Transverse colon (tissue), 4 donors: ENCODE results near the gene RASL12. TPM values are rescaled to one million over a fixed set of nuclear protein-coding genes. Genes with fewer than 3 reads are reported as not detected.
"Not testable (repeated sequence)": the region's sequence is repeated elsewhere in the genome, so short reads cannot be mapped to it uniquely, and the experiment has no call there.

Source experiments
- DNase-seq: peaks from one replicate; pipeline ENCODE4 v3.0.0-alpha.2; 2019
- H3K27ac ChIP-seq, 4 donors: fragments of 200-600 bp; sonication (generic); 2 replicates each; pipeline ENCODE4 v1.5.1; 2016 to 2018; ENCODE audit warnings: inconsistent platforms in 4 of 4
- H3K27me3 ChIP-seq: fragments of 200-600 bp; sonication (generic); 2 replicates; pipeline ENCODE4 v1.5.1; 2017; ENCODE audit warnings: inconsistent platforms
- H3K36me3 ChIP-seq, 4 donors: fragments of 200-600 bp; sonication (generic); 2 replicates each; pipeline ENCODE4 v1.5.1; 2017 to 2019; ENCODE audit warnings: inconsistent platforms in 4 of 4
- H3K4me1 ChIP-seq, 4 donors: fragments of 200-600 bp; sonication (generic); 2 replicates each; pipeline ENCODE4 v1.5.1; 2017 to 2020; ENCODE audit warnings: inconsistent platforms in 4 of 4
- H3K4me3 ChIP-seq, 4 donors: fragments of 200-600 bp; sonication (generic); 1 replicate in 1 of 4; 2 replicates in 3 of 4; pipeline versions ENCODE4 v1.5.1 to v1.6.1; 2017 to 2019; ENCODE audit warnings: inconsistent platforms in 4 of 4
- H3K9me3 ChIP-seq, 2 donors: fragments of 200-600 bp; sonication (generic); 2 replicates each; pipeline ENCODE4 v1.5.1; 2017 to 2019; ENCODE audit warnings: inconsistent platforms in 2 of 2
- CTCF ChIP-seq, 5 experiments: fragments of 200-600 bp in 3 of 5; fragments of 450-650 bp in 2 of 5; sonication (generic) in 3 of 5; IDR thresholded peaks; 1 replicate in 2 of 5; 2 replicates in 3 of 5; pipeline ENCODE4 v1.5.1; 2016 to 2017; ENCODE audit warnings: antibody characterized with exemption in 5 of 5, inconsistent platforms in 3 of 5, mild to moderate bottlenecking in 2 of 5, moderate library complexity in 1 of 5
- EP300 ChIP-seq: sonication (generic); formaldehyde crosslinking; IDR thresholded peaks from one replicate; pipeline ENCODE4 v1.6.1; 2017; ENCODE audit warnings: antibody characterized with exemption, low read depth
- POLR2A ChIP-seq: fragments of 450-650 bp; IDR thresholded peaks from one replicate; pipeline ENCODE4 v1.6.1; 2016; ENCODE audit warnings: antibody characterized with exemption, mild to moderate bottlenecking, moderate library complexity
- POLR2AphosphoS5 ChIP-seq, 3 donors: sonication (generic); formaldehyde crosslinking; IDR thresholded peaks; one replicate each; pipeline ENCODE4 v1.6.1; 2016; ENCODE audit warnings: antibody characterized with exemption in 3 of 3
- WGBS, 2 donors: methylation state at CpG; one replicate each; pipeline ENCODE4 v1.1.5; 2018; ENCODE audit warnings: low coverage in 1 of 2; 5-methylcytosine and 5-hydroxymethylcytosine counted together
- in situ Hi-C, 4 donors: fragments of 200-750 bp; cut with MboI; loops; one replicate each; pipeline versions ENCODE4 v1.15.0 to v1.15.1; 2017; ENCODE audit warnings: low sequenced_read_pairs in 3 of 4, low pct_ligation_motif_present in 1 of 4, low pct_unique_long_range_greater_than_20kb in 1 of 4
- intact Hi-C: fragments of 100-400 bp; cut with DNase I; formaldehyde crosslinking; loops from one replicate; pipeline ENCODE4 v1.15.1; 2023; ENCODE audit warnings: low total_unique reads
- total RNA-seq, 4 donors: library from RNA; depleted of rRNA; stranded (reverse); fragments of >200 nt; gene quantifications; one replicate each; pipeline ENCODE4 v1.1.0, GENCODE V29; 2016

The RASL12 gene
- total RNA-seq, 4 donors from 2014 or later: 13.9 to 46.8 (median 16.4) TPM

DNA sequence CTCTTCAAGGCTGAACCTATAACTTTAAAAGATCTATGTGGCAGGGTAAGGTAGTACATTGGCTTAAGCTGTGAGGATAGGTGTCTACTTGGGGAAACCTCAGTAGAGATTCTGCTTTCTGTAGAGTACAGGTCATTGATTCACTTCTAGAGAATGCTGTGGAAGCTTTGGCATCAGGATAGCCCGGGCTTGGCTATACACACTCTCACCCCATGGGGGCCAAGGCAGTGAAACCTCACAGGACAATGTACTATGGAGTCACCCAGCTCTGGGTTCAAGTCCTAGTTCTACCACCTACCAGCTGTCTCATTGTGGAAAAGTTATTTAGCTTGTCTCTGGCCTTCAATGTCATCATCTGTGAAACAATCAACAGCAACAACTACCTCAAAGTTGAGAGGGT, 47.4 kb downstream of the RASL12 start:
- in situ Hi-C loops: loop anchor here in 1 of 4 donors (25.0 kb wide), 1 partner anchor 608 kb away; no protein-coding TSS in a partner anchor
- DNase-seq: no peak
- TF ChIP-seq EP300: no peak
- TF ChIP-seq POLR2AphosphoS5 (IDR thresholded peaks at IDR 0.05): no peak
- no peak for TF ChIP-seq POLR2A
- TF ChIP-seq CTCF (IDR thresholded peaks at IDR 0.05): no peak
- Histone ChIP-seq H3K36me3 (peaks cover 0 to 73% (median 30%) of the 10 kb centered on the region in 4 donors), H3K9me3 (no peaks in the 10 kb centered on the region), H3K27ac (no peak overlapping the region), H3K27me3 (no peaks in the 10 kb centered on the region), H3K4me1 (no peaks in the 10 kb centered on the region), H3K4me3 (no peak overlapping the region)
- 84% methylated on average over 1 of the region's 1 CpG; no CpG with 5 or more reads in 1 of the 2 donors for WGBS, 2 donors
- intact Hi-C loops: no loop called here

- H3K9me3 ChIP-seq, H3K27me3 ChIP-seq, H3K4me3 ChIP-seq, H3K27ac ChIP-seq, H3K4me1 ChIP-seq, DNase-seq, intact Hi-C loops: not testable (repeated sequence)
- in situ Hi-C loops: loop anchor here in 1 of 4 donors (25.0 kb wide), 1 partner anchor 599 kb away; no protein-coding TSS in a partner anchor
- H3K36me3 ChIP-seq: peaks cover 0 to 49% (median 15%) of the 10 kb centered on the region in 4 donors
- WGBS, 2 donors: 68 to 90% methylated on average over 3 to 4 of the region's 4 CpGs
Measured at GRCh38 chr15:65011198-65011597, 56.6 kb downstream of the RASL12 start.

DNA sequence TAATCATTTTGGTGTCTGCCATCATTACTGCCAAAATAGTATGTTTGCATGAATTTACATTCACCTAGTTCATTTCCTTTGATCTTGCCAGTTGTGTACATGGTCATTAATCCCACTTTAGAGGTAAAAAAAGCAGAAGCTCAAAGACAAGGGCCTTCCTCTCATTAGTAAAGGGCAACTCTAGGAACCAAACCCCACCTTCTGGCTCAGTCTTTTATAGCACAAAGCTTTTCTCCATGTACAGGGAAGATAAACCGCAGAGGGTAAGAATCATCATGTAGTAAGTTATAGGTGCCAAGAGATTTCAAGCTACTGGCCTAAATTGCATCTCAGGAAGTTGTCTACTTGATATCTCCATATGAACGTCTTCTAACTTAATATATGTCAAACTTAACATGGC, 58.8 kb downstream of the RASL12 start:
- intact Hi-C loops: no loop called here
- H3K9me3 ChIP-seq: peaks cover 0 to 7% of the 10 kb centered on the region in 2 donors
- peaks cover 0 to 27% (median 4%) of the 10 kb centered on the region in 4 donors for H3K36me3 ChIP-seq
- in situ Hi-C loops: loop anchor here in 1 of 4 donors (25.0 kb wide), 1 partner anchor 597 kb away; no protein-coding TSS in a partner anchor
- TF ChIP-seq POLR2AphosphoS5 (IDR thresholded peaks at IDR 0.05) (no peak), EP300 (no peak), CTCF (IDR thresholded peaks at IDR 0.05) (no peak), POLR2A (no peak)
- WGBS, 2 donors: 69 to 75% methylated on average over 2 of the region's 2 CpGs
- no peaks in the 10 kb centered on the region for H3K27me3 ChIP-seq
- no peak for DNase-seq
- H3K4me1 ChIP-seq: no peaks in the 10 kb centered on the region
- no peak overlapping the region for H3K4me3 ChIP-seq
- no peak overlapping the region for H3K27ac ChIP-seq

GRCh38 chr15:65006876-65007275, 60.9 kb downstream of the RASL12 start:
- no peaks in the 10 kb centered on the region for H3K9me3 ChIP-seq
- in situ Hi-C loops (loop anchor here in 1 of 4 donors (25.0 kb wide), 1 partner anchor 595 kb away; no protein-coding TSS in a partner anchor), intact Hi-C loops (no loop called here)
- no peak for DNase-seq
- H3K4me3 ChIP-seq: no peak overlapping the region
- no peak for TF ChIP-seq POLR2AphosphoS5 (IDR thresholded peaks at IDR 0.05)
- no peak for TF ChIP-seq EP300
- no peak for TF ChIP-seq CTCF (IDR thresholded peaks at IDR 0.05)
- no peak for TF ChIP-seq POLR2A
- peaks cover 0 to 20% (median 3%) of the 10 kb centered on the region in 4 donors for H3K36me3 ChIP-seq
- 83 to 96% methylated on average over 3 of the region's 3 CpGs for WGBS, 2 donors
- H3K27ac ChIP-seq: no peak overlapping the region
- H3K27me3 ChIP-seq: no peaks in the 10 kb centered on the region
- no peaks in the 10 kb centered on the region for H3K4me1 ChIP-seq

DNA sequence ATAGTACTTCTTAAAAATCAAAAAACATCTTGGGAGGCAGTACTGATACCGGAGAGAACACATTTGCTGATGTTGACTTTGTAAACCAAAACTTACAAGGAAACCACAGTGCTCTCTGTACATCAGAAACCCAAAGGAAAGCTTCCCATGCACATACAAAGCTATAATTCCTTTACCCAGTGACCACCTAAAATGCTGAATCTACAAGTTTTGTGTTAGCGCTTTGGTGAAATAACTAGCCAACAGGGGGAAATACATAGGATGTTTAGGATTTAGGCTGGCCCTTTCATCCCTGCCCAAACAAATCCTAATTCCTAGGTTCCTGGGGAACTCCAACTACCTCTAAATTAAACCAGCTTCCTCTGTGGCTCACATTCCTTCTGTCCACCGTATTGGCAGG, 62.8 kb downstream of the RASL12 start:
- intact Hi-C loops: no loop called here
- no peaks in the 10 kb centered on the region for H3K4me1 ChIP-seq
- H3K4me3 ChIP-seq: no peak overlapping the region
- H3K27me3 ChIP-seq: no peaks in the 10 kb centered on the region
- H3K9me3 ChIP-seq: no peaks in the 10 kb centered on the region
- no peak for DNase-seq
- in situ Hi-C loops: loop anchor here in 1 of 4 donors (25.0 kb wide), 1 partner anchor 593 kb away; no protein-coding TSS in a partner anchor
- peaks cover 0 to 12% (median 4%) of the 10 kb centered on the region in 4 donors for H3K36me3 ChIP-seq
- TF ChIP-seq POLR2AphosphoS5 (IDR thresholded peaks at IDR 0.05): no peak
- no peak for TF ChIP-seq POLR2A
- TF ChIP-seq CTCF (IDR thresholded peaks at IDR 0.05): no peak
- no peak for TF ChIP-seq EP300
- no peak overlapping the region for H3K27ac ChIP-seq
- WGBS, 2 donors: 88 to 92% methylated on average over 3 of the region's 3 CpGs
